ENCODE measurements around the gene OR1I1.

DNA sequence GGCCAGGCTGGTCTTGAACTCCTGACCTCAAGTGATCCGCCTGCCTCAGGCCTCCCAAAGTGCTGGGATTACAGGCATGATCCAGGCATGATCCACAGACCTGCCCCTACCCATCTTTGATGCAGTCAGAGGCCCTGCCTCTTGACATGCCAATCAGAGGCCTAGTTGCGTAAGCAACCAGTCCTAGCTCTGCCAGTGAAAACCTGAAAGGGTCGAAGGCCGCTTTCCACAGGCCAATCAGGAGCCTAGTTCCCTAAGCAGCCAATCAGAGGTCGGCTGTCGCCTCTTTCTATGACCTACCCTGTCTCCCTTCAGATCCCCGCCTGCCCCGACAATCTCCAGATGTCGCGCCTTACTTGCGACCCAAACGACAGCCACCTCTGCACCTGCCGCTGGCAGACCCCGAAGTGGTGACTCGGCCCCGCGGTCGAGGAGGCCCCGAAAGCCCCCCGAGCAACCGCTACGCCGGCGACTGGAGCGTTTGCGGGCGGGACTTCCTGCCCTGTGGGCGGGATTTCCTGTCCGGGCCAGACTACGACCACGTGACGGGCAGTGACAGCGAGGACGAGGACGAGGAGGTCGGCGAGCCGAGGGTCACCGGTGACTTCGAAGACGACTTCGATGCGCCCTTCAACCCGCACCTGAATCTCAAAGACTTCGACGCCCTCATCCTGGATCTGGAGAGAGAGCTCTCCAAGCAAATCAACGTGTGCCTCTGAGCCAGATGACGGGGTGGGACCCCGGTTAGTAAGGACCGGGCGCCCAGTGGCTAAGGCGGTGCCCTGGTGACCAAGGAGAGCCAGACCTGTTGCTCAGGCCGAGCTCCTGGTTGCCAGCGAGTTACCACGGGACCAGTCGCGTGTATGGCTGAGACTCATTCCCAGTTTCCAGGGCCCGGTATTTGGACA, 31.5 kb downstream of the OR1I1 start:
- TF ChIP-seq POLR2A (IDR thresholded peaks at IDR 0.05), result no peak
- TF ChIP-seq, protein P1, sequence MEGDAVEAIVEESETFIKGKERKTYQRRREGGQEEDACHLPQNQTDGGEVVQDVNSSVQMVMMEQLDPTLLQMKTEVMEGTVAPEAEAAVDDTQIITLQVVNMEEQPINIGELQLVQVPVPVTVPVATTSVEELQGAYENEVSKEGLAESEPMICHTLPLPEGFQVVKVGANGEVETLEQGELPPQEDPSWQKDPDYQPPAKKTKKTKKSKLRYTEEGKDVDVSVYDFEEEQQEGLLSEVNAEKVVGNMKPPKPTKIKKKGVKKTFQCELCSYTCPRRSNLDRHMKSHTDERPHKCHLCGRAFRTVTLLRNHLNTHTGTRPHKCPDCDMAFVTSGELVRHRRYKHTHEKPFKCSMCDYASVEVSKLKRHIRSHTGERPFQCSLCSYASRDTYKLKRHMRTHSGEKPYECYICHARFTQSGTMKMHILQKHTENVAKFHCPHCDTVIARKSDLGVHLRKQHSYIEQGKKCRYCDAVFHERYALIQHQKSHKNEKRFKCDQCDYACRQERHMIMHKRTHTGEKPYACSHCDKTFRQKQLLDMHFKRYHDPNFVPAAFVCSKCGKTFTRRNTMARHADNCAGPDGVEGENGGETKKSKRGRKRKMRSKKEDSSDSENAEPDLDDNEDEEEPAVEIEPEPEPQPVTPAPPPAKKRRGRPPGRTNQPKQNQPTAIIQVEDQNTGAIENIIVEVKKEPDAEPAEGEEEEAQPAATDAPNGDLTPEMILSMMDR (IDR thresholded peaks at IDR 0.05), result no peak

Measured in adrenal gland (tissue), 5 donors.